K562 (cell line): ENCODE results near the gene UBQLN3. TPM values are rescaled to one million over a fixed set of nuclear protein-coding genes. Genes with fewer than 3 reads are reported as not detected.

Experiments used
- IRF2 ChIP-seq: sonication (generic); formaldehyde crosslinking; IDR thresholded peaks from 2 replicates; pipeline ENCODE4 v1.8.1; 2022; ENCODE audit warnings: mild to moderate bottlenecking, missing genetic modification reagents
- POLR2AphosphoS5 ChIP-seq: IDR thresholded peaks from 2 replicates; pipeline ENCODE4 v1.6.1; 2011; ENCODE audit warnings: mild to moderate bottlenecking, low read depth, low read length, moderate library complexity; ENCODE audit not compliant: control insufficient read depth, insufficient read depth
- RBM22 ChIP-seq: fragments of 200-400 bp; formaldehyde crosslinking; IDR thresholded peaks from 2 replicates; pipeline ENCODE4 v1.6.1; 2018; ENCODE audit warnings: low read length, low read depth; ENCODE audit not compliant: poor library complexity, severe bottlenecking
- SMAD4 ChIP-seq: fragments of 250-450 bp; sonication (Bioruptor Pico); conservative IDR thresholded peaks from 2 replicates; pipeline ENCODE4 v1.8.0; 2021; ENCODE audit warnings: inconsistent platforms, mild to moderate bottlenecking, moderate library complexity
- ZNF212 ChIP-seq: fragments of 450-650 bp; formaldehyde crosslinking; IDR thresholded peaks from 2 replicates; pipeline ENCODE4 v1.4.0; 2020; ENCODE audit warnings: mild to moderate bottlenecking
- polyA plus RNA-seq, 8 experiments: library from polyadenylated mRNA; depleted of rRNA in 4 of 8; stranded (reverse) in 5 of 8; unstranded in 3 of 8; fragments of >200 nt; fragmentation: Nextera tagmentation in 2 of 8; fragmentation: Illumina TruSeq in 1 of 8; extraction: Ambion mirVana in 2 of 8; extraction: Trizol in 1 of 8; gene quantifications; 2 replicates each; pipeline versions ENCODE4 v1.2.1 to v1.2.3, GENCODE V29; 2011 to 2014; ENCODE audit warnings: inconsistent platforms in 1 of 8, missing spikeins in 1 of 8
- total RNA-seq, 7 experiments: library from RNA; depleted of rRNA in 6 of 7; stranded (reverse); fragments of >200 nt in 6 of 7; fragmentation: Illumina TruSeq in 2 of 7; extraction: Trizol in 2 of 7; gene quantifications; 2 replicates each; pipeline versions ENCODE4 v1.2.1 to v1.2.3, GENCODE V29; 2011 to 2021; ENCODE audit warnings: low replicate concordance in 1 of 7
- TF ChIP-seq, protein P1 (sequence below): sonication (generic); formaldehyde crosslinking; IDR thresholded peaks from 2 replicates; pipeline ENCODE4 v1.9.0; 2022; ENCODE audit warnings: mild to moderate bottlenecking, missing genetic modification reagents

The UBQLN3 gene
- total and polyA plus RNA-seq, 9 of the 15 experiments (the other 6 are each of a cell fraction or from before 2014, with no cell fraction given) = 0.01 to 0.27 TPM; not detected in 7

DNA sequence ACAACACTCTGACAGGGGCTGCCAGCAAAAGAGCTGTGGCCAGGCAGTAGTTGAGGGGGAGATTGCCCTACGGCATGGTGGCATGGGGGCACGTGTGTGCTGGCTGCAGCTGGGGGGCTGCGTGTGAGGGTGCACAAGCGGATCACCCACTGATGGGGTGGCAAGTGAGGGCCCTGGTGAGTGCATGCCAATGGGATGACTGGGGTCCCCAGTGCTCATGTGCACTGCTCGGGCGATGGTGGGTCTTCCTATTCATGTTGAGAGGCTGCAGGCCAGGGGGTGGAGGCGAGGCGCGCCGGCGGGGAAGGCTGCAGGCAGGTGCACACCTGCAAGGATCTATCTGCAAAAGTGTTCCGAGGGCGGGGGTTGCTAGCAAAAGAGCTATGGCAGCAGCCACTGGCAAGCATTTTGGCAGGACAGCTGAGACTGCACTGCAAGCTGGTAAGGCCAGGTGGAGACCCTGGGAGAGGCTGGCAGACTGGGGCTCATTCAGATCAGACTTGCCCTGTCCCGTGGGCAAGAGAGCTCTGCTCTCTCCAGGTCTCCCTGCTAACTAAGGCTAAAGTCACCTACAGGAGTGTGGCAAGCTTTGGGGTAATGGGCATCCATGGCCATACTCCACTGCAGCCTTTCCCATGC, 48.7 kb downstream of the UBQLN3 start (continued):
- TF ChIP-seq SMAD4 (no peak), ZNF212 (no peak), RBM22 (peak; percentile 70), IRF2 (CRISPR knock-in tag) (0 out of 2 replicates have a peak, but pooled peaks have one; percentile 48), POLR2AphosphoS5 (peak; percentile 50)
- TF ChIP-seq, protein P1, sequence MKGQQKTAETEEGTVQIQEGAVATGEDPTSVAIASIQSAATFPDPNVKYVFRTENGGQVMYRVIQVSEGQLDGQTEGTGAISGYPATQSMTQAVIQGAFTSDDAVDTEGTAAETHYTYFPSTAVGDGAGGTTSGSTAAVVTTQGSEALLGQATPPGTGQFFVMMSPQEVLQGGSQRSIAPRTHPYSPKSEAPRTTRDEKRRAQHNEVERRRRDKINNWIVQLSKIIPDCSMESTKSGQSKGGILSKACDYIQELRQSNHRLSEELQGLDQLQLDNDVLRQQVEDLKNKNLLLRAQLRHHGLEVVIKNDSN (CRISPR knock-in tag) = no peak

Other genes with a start within 250 kb of the UBQLN3 start
Only the 7 nearest of the 19 such genes appear.
- 5.2 and 5.8 TPM in 2 replicates for gene OR51I1, start 68.4 kb downstream of the UBQLN3 start, total RNA-seq (2014; rRNA removed)
- gene OR51I1, start 68.4 kb downstream of the UBQLN3 start, total RNA-seq (2014; rRNA removed; fragmentation: Illumina TruSeq; extraction: Trizol) = 11.0 and 16.5 TPM in 2 replicates
- 8.2 and 8.9 TPM in 2 replicates for gene OR51I1, start 68.4 kb downstream of the UBQLN3 start, total RNA-seq (2015; rRNA removed; fragmentation: Illumina TruSeq; extraction: Trizol)
- gene OR51I1, start 68.4 kb downstream of the UBQLN3 start, total RNA-seq (2021) = 6.6 and 7.2 TPM in 2 replicates
- gene OR51I1, start 68.4 kb downstream of the UBQLN3 start, polyA plus RNA-seq (2011; rRNA removed) = 2.8 and 5.7 TPM in 2 replicates
- 2.6 TPM in 2 replicates for gene OR51I1, start 68.4 kb downstream of the UBQLN3 start, polyA plus RNA-seq (2014; fragmentation: Illumina TruSeq; extraction: Trizol)
- 1 to 10 TPM in 1 of 2 experiments, under 1 TPM in 1; 0.42 to 1.4 TPM for gene OR51I1, start 68.4 kb downstream of the UBQLN3 start, polyA plus RNA-seq (2014; fragmentation: Nextera tagmentation; extraction: Ambion mirVana)
- 1.8 and 1.9 TPM in 2 replicates for gene OR51I1, start 68.4 kb downstream of the UBQLN3 start, polyA plus RNA-seq (2014; rRNA removed)
- not detected in 2 replicates for gene OR51I2, start 60.6 kb downstream of the UBQLN3 start, total RNA-seq (2014; rRNA removed)
- gene OR51I2, start 60.6 kb downstream of the UBQLN3 start, total RNA-seq (2014; rRNA removed; fragmentation: Illumina TruSeq; extraction: Trizol) = not detected in 2 replicates
- gene OR51I2, start 60.6 kb downstream of the UBQLN3 start, total RNA-seq (2015; rRNA removed; fragmentation: Illumina TruSeq; extraction: Trizol) = not detected in 2 replicates
- not detected in 2 replicates for gene OR51I2, start 60.6 kb downstream of the UBQLN3 start, total RNA-seq (2021)
- not detected in 2 replicates for gene OR51I2, start 60.6 kb downstream of the UBQLN3 start, polyA plus RNA-seq (2011; rRNA removed)
- not detected in 2 replicates for gene OR51I2, start 60.6 kb downstream of the UBQLN3 start, polyA plus RNA-seq (2014; fragmentation: Illumina TruSeq; extraction: Trizol)
- under 1 TPM; 0.06 to 0.61 TPM for gene OR51I2, start 60.6 kb downstream of the UBQLN3 start, polyA plus RNA-seq (2014; fragmentation: Nextera tagmentation; extraction: Ambion mirVana)
- 0.07 TPM in 1 of 2 replicates, not detected in the other for gene OR51I2, start 60.6 kb downstream of the UBQLN3 start, polyA plus RNA-seq (2014; rRNA removed)
- 0.12 and 0.14 TPM in 2 replicates for gene OR52D1, start 21.3 kb downstream of the UBQLN3 start, total RNA-seq (2014; rRNA removed)
- gene OR52D1, start 21.3 kb downstream of the UBQLN3 start, total RNA-seq (2014; rRNA removed; fragmentation: Illumina TruSeq; extraction: Trizol) = not detected in 2 replicates
- not detected in 2 replicates for gene OR52D1, start 21.3 kb downstream of the UBQLN3 start, total RNA-seq (2015; rRNA removed; fragmentation: Illumina TruSeq; extraction: Trizol)
- not detected in 2 replicates for gene OR52D1, start 21.3 kb downstream of the UBQLN3 start, total RNA-seq (2021)
- not detected in 2 replicates for gene OR52D1, start 21.3 kb downstream of the UBQLN3 start, polyA plus RNA-seq (2011; rRNA removed)
- not detected in 2 replicates for gene OR52D1, start 21.3 kb downstream of the UBQLN3 start, polyA plus RNA-seq (2014; fragmentation: Illumina TruSeq; extraction: Trizol)
- gene OR52D1, start 21.3 kb downstream of the UBQLN3 start, polyA plus RNA-seq (2014; fragmentation: Nextera tagmentation; extraction: Ambion mirVana) = 1 to 10 TPM in 1 of 2 experiments, under 1 TPM in 1; 0.97 to 1.3 TPM
- not detected in 2 replicates for gene OR52D1, start 21.3 kb downstream of the UBQLN3 start, polyA plus RNA-seq (2014; rRNA removed)
- gene UBQLNL, start 6.7 kb upstream of the UBQLN3 start, total RNA-seq (2014; rRNA removed) = 0.14 and 0.16 TPM in 2 replicates
- 0.16 and 0.18 TPM in 2 replicates for gene UBQLNL, start 6.7 kb upstream of the UBQLN3 start, total RNA-seq (2014; rRNA removed; fragmentation: Illumina TruSeq; extraction: Trizol)
- gene UBQLNL, start 6.7 kb upstream of the UBQLN3 start, total RNA-seq (2015; rRNA removed; fragmentation: Illumina TruSeq; extraction: Trizol) = 0.11 and 0.14 TPM in 2 replicates
- gene UBQLNL, start 6.7 kb upstream of the UBQLN3 start, total RNA-seq (2021) = 0.09 and 0.20 TPM in 2 replicates
- gene UBQLNL, start 6.7 kb upstream of the UBQLN3 start, polyA plus RNA-seq (2011; rRNA removed) = 0.14 and 0.20 TPM in 2 replicates
- gene UBQLNL, start 6.7 kb upstream of the UBQLN3 start, polyA plus RNA-seq (2014; fragmentation: Illumina TruSeq; extraction: Trizol) = 0.06 and 0.27 TPM in 2 replicates
- under 1 TPM; 0.07 to 0.14 TPM for gene UBQLNL, start 6.7 kb upstream of the UBQLN3 start, polyA plus RNA-seq (2014; fragmentation: Nextera tagmentation; extraction: Ambion mirVana)
- gene UBQLNL, start 6.7 kb upstream of the UBQLN3 start, polyA plus RNA-seq (2014; rRNA removed) = 0.24 TPM in 1 of 2 replicates, not detected in the other
- not detected in 2 replicates for gene OR52H1, start 38.6 kb upstream of the UBQLN3 start, total RNA-seq (2014; rRNA removed)
- 0.15 TPM in 1 of 2 replicates, not detected in the other for gene OR52H1, start 38.6 kb upstream of the UBQLN3 start, total RNA-seq (2014; rRNA removed; fragmentation: Illumina TruSeq; extraction: Trizol)
- not detected in 2 replicates for gene OR52H1, start 38.6 kb upstream of the UBQLN3 start, total RNA-seq (2015; rRNA removed; fragmentation: Illumina TruSeq; extraction: Trizol)
- not detected in 2 replicates for gene OR52H1, start 38.6 kb upstream of the UBQLN3 start, total RNA-seq (2021)
- not detected in 2 replicates for gene OR52H1, start 38.6 kb upstream of the UBQLN3 start, polyA plus RNA-seq (2011; rRNA removed)
- not detected in 2 replicates for gene OR52H1, start 38.6 kb upstream of the UBQLN3 start, polyA plus RNA-seq (2014; fragmentation: Illumina TruSeq; extraction: Trizol)
- gene OR52H1, start 38.6 kb upstream of the UBQLN3 start, polyA plus RNA-seq (2014; fragmentation: Nextera tagmentation; extraction: Ambion mirVana) = not detected
- gene OR52H1, start 38.6 kb upstream of the UBQLN3 start, polyA plus RNA-seq (2014; rRNA removed) = not detected in 2 replicates
- not detected in 2 replicates for gene OR52B6, start 70.9 kb upstream of the UBQLN3 start, total RNA-seq (2014; rRNA removed)
- gene OR52B6, start 70.9 kb upstream of the UBQLN3 start, total RNA-seq (2014; rRNA removed; fragmentation: Illumina TruSeq; extraction: Trizol) = not detected in 2 replicates
- not detected in 2 replicates for gene OR52B6, start 70.9 kb upstream of the UBQLN3 start, total RNA-seq (2015; rRNA removed; fragmentation: Illumina TruSeq; extraction: Trizol)
- gene OR52B6, start 70.9 kb upstream of the UBQLN3 start, total RNA-seq (2021) = not detected in 2 replicates
- not detected in 2 replicates for gene OR52B6, start 70.9 kb upstream of the UBQLN3 start, polyA plus RNA-seq (2011; rRNA removed)
- gene OR52B6, start 70.9 kb upstream of the UBQLN3 start, polyA plus RNA-seq (2014; fragmentation: Illumina TruSeq; extraction: Trizol) = not detected in 2 replicates
- gene OR52B6, start 70.9 kb upstream of the UBQLN3 start, polyA plus RNA-seq (2014; fragmentation: Nextera tagmentation; extraction: Ambion mirVana) = not detected
- gene OR52B6, start 70.9 kb upstream of the UBQLN3 start, polyA plus RNA-seq (2014; rRNA removed) = not detected in 2 replicates
- 5.6 and 6.0 TPM in 2 replicates for gene TRIM6, start 86.7 kb upstream of the UBQLN3 start, total RNA-seq (2014; rRNA removed)
- gene TRIM6, start 86.7 kb upstream of the UBQLN3 start, total RNA-seq (2014; rRNA removed; fragmentation: Illumina TruSeq; extraction: Trizol) = 7.4 and 7.6 TPM in 2 replicates
- gene TRIM6, start 86.7 kb upstream of the UBQLN3 start, total RNA-seq (2015; rRNA removed; fragmentation: Illumina TruSeq; extraction: Trizol) = 10.3 and 10.5 TPM in 2 replicates
- 6.7 and 7.2 TPM in 2 replicates for gene TRIM6, start 86.7 kb upstream of the UBQLN3 start, total RNA-seq (2021)
- gene TRIM6, start 86.7 kb upstream of the UBQLN3 start, polyA plus RNA-seq (2011; rRNA removed) = 7.7 and 9.5 TPM in 2 replicates
- 8.2 and 11.8 TPM in 2 replicates for gene TRIM6, start 86.7 kb upstream of the UBQLN3 start, polyA plus RNA-seq (2014; fragmentation: Illumina TruSeq; extraction: Trizol)
- gene TRIM6, start 86.7 kb upstream of the UBQLN3 start, polyA plus RNA-seq (2014; fragmentation: Nextera tagmentation; extraction: Ambion mirVana) = 1 to 10 TPM; 5.0 to 8.7 TPM
- gene TRIM6, start 86.7 kb upstream of the UBQLN3 start, polyA plus RNA-seq (2014; rRNA removed) = 9.8 and 9.9 TPM in 2 replicates